Nephron (organoid): ENCODE data around the gene CLPTM1L.

Experiments
- H3K27ac Mint-ChIP-seq, 3 experiments: 2 replicates each; pipeline ENCODE4 v1.8.0; 2020; ENCODE audit warnings: mixed read lengths in 3 of 3, mild to moderate bottlenecking in 2 of 3, moderate library complexity in 1 of 3
- H3K27me3 Mint-ChIP-seq: 2 replicates; pipeline ENCODE4 v1.8.0; 2021; ENCODE audit warnings: low read depth, mild to moderate bottlenecking, moderate library complexity, mixed read lengths
- H3K36me3 Mint-ChIP-seq: 2 replicates; pipeline ENCODE4 v1.8.0; 2020; ENCODE audit warnings: low read depth, mixed read lengths
- H3K4me1 Mint-ChIP-seq: 2 replicates; pipeline ENCODE4 v1.8.0; 2020; ENCODE audit warnings: mixed read lengths
- H3K4me3 Mint-ChIP-seq, 3 experiments: 2 replicates each; pipeline ENCODE4 v1.8.0; 2020; ENCODE audit warnings: mild to moderate bottlenecking in 3 of 3, mixed read lengths in 3 of 3, moderate library complexity in 2 of 3
- H3K9me3 Mint-ChIP-seq: 2 replicates; pipeline ENCODE4 v1.8.0; 2020; ENCODE audit warnings: mixed read lengths
- CTCF ChIP-seq, 3 experiments: fragments of 200-600 bp; sonication (generic); IDR thresholded peaks; one replicate each; pipeline ENCODE4 v1.5.0; 2021; ENCODE audit warnings: antibody characterized with exemption in 3 of 3; ENCODE audit not compliant: unreplicated experiment in 3 of 3

Gene CLPTM1L

GRCh38 chr5:1282131-1282992 is 62.5 kb downstream of the CLPTM1L start:
- Mint-ChIP-seq H3K36me3 (no peaks in the 10 kb centered on the region), H3K27ac (no peak overlapping the region), H3K27me3 (no peaks in the 10 kb centered on the region), H3K4me3 (no peak overlapping the region), H3K9me3 (no peaks in the 10 kb centered on the region), H3K4me1 (no peaks in the 10 kb centered on the region)
- no peak for TF ChIP-seq CTCF (IDR thresholded peaks at IDR 0.05; ENCODE audit: unreplicated experiment in 3 of 3)

GRCh38 chr5:1281038-1281882 is 63.6 kb downstream of the CLPTM1L start:
- Mint-ChIP-seq H3K9me3 (no peaks in the 10 kb centered on the region), H3K27me3 (peaks cover under 1% of the 10 kb centered on the region), H3K27ac (no peak overlapping the region), H3K4me3 (no peak overlapping the region), H3K4me1 (no peaks in the 10 kb centered on the region), H3K36me3 (no peaks in the 10 kb centered on the region)
- TF ChIP-seq CTCF (IDR thresholded peaks at IDR 0.05; ENCODE audit: unreplicated experiment in 3 of 3): no peak

GRCh38 chr5:1280177-1281037 is 64.5 kb downstream of the CLPTM1L start:
- H3K27ac Mint-ChIP-seq: no peak overlapping the region
- peaks cover 4% of the 10 kb centered on the region for H3K27me3 Mint-ChIP-seq
- no peak for TF ChIP-seq CTCF (IDR thresholded peaks at IDR 0.05; ENCODE audit: unreplicated experiment in 3 of 3)
- H3K9me3 Mint-ChIP-seq: no peaks in the 10 kb centered on the region
- H3K4me3 Mint-ChIP-seq: no peak overlapping the region
- no peaks in the 10 kb centered on the region for H3K36me3 Mint-ChIP-seq
- H3K4me1 Mint-ChIP-seq: no peaks in the 10 kb centered on the region

GRCh38 chr5:1279443-1280151 is 65.3 kb downstream of the CLPTM1L start:
- H3K27me3 Mint-ChIP-seq: peaks cover 4% of the 10 kb centered on the region
- no peak for TF ChIP-seq CTCF (IDR thresholded peaks at IDR 0.05; ENCODE audit: unreplicated experiment in 3 of 3)
- no peak overlapping the region for H3K27ac Mint-ChIP-seq

GRCh38 chr5:1278656-1279442 is 66.0 kb downstream of the CLPTM1L start:
- H3K4me3 Mint-ChIP-seq: no peak overlapping the region
- no peaks in the 10 kb centered on the region for H3K36me3 Mint-ChIP-seq
- no peaks in the 10 kb centered on the region for H3K4me1 Mint-ChIP-seq
- TF ChIP-seq CTCF (IDR thresholded peaks at IDR 0.05; ENCODE audit: unreplicated experiment in 3 of 3): no peak
- H3K27me3 Mint-ChIP-seq: peaks cover 4% of the 10 kb centered on the region
- H3K27ac Mint-ChIP-seq: no peak overlapping the region
- no peaks in the 10 kb centered on the region for H3K9me3 Mint-ChIP-seq

More at GRCh38 chr5:1279443-1280151, 65.3 kb downstream of the CLPTM1L start:
- H3K9me3 Mint-ChIP-seq: no peaks in the 10 kb centered on the region
- H3K4me1 Mint-ChIP-seq: no peaks in the 10 kb centered on the region
- no peaks in the 10 kb centered on the region for H3K36me3 Mint-ChIP-seq
- no peak overlapping the region for H3K4me3 Mint-ChIP-seq
